ENCODE data around the gene PJVK.
"Not testable (repeated sequence)": the region's sequence is repeated elsewhere in the genome, so short reads cannot be mapped to it uniquely, and the experiment has no call there.

The PJVK gene, protein sequence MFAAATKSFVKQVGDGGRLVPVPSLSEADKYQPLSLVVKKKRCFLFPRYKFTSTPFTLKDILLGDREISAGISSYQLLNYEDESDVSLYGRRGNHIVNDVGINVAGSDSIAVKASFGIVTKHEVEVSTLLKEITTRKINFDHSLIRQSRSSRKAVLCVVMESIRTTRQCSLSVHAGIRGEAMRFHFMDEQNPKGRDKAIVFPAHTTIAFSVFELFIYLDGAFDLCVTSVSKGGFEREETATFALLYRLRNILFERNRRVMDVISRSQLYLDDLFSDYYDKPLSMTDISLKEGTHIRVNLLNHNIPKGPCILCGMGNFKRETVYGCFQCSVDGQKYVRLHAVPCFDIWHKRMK

DNA sequence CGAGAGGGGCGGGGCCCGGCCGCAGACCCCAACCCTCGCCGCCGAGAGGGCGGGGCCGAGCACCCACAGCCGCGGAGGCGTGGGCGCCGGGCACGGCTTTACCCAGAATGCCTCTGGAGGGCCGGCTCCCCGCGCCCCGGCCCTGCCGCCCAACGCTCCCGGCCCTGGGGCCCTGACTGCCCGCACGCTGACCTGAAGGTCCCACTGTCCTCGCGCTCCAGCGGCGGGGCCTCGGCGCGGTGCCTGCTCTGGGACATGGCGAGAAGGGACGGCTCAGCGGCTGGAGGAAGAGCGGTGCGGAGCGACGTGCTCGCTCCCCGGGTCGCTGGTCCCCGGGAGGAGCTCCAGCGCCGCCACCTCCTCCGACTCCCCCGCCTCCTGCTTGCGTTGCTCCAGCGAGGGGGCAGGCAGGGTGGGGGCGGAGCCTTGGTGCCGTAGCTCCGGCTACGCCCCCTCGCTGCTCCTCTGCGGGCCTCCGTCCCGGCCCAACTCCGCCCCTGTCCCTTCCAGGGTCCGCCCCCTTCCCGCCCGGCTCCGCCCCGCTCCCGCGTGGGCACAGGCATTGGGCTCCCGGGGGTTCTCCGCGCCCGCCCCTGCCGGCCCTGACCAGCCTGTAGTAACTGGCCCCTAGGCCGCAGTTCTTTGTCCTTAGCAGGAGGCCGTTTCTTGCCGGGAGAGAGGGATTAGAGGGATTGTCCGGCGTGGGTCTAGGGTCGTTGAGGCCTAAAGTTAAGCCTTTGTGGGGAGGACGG lies at the start of gene PJVK, which contains the start of gene PRKRA:
TSS of gene PJVK (plus strand) at position 605 of the 752 bp plus-strand sequence. CDS start 2,032 bp downstream, outside the sequence.
TSS of gene PRKRA (minus strand) at position 402 of the 752 bp plus-strand sequence. CDS start at position 257, 145 bp downstream.
- peak; percentile 99 for DNase-seq (ENCODE audit: low spot score)

DNA sequence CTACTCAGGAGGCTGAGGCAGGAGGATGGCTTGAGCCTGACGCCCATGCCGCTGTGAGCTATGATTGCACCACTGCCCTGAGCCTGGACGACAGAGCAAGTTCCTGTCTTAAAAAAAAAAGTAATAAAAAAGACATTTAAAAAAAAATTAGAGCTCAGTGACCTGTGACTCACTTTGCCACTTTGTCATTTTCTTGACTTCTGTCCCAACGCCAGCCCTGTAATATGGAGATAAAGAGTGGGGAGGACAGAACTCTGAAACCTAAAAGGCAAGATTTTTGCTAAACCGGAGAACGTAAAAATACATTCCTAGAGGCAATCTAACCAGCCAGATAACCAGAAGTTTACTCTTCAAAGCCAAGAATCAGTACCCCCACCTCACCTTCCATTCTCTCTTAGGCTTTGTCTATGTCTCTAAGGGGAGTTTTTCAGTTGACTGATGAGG lies 49.2 kb upstream of the PJVK start:
- DNase-seq (ENCODE audit: low spot score): no peak

DNA sequence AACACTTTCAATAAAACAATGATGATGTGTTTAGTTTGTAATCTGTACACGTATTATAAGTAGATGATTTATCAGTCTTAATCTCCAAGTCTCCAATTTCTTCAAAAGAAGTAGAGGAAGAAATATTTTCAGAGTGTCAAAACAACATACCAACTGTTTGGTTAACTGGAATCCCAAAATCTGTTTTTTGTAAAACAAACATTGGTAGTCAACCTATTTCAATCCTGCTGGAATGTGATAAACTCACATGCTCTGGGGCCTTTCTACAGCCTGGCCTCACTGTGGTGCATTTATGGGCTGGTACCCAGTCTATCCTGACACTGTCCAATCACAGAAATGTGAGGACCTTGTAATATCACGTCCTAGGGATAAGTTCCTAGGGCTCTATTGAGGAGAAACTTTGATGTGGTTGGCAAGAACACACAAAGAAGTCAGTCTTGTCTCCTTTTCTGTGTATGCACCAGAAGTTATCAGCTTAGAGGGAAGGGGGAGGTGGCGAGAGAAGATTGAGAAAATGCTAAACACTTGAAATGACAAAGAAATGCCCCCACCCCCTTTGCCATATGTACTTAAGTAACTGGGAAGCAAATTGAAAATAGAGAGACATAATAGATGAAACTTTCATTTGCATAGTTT lies 47.4 kb upstream of the PJVK start:
- DNase-seq (ENCODE audit: low spot score): no peak

DNA sequence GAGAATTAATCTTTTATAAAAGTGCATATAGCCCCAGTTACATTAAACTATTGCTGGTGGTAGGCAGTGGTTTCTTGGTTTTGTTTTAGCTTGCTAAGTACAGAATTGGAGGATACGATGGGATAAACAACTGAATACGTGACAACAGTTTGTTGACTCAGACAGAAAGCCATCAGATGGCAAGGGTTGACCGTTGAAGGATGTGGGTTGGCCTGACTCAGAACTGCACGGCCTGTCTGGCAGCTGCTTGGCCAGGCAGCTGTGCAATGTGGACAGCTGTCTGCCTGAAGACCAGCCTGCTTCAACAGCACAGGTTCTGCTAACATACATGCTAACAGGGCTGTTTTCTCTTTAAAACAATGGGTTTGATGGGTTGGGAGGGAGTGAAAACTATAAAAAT lies 46.8 kb upstream of the PJVK start:
- DNase-seq (ENCODE audit: low spot score): no peak

DNA sequence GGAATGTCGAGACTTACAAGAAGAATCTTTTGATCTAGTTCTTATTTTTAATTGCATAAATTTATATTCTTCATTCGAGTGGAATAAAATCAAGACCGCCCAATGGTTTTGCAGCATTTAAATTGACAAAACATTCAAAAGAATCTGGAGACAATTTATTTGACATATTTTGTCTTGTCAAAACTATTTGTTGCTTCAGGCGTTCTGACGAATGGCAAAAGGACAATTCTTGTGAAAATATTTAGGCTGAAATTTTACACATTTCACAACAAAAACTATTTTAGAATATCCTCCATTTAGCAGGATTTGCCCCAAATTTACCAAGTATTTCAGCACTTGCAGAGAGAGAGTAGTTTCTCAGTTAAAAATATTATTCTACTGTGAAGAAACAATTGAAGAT lies 41.9 kb upstream of the PJVK start:
- DNase-seq (ENCODE audit: low spot score): no peak

DNA sequence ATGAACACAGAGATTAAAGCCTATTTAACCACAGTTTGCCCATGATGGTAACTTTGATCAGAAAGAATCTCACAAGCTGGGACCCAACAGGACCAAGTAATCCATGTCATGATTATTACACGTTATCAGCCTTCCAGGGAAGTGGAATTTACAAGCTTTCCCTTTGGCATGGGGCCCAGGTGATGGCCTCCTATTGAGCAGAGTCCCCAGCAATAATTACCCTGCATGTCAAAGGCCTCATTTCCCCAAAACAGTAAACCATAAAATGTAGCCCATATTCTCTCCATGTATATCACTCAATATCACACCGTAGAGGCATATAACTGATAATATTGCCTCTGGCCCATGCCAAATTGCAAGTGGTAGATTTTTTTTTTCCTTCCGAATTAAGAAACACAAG lies 39.1 kb upstream of the PJVK start:
- DNase-seq (ENCODE audit: low spot score): no peak

DNA sequence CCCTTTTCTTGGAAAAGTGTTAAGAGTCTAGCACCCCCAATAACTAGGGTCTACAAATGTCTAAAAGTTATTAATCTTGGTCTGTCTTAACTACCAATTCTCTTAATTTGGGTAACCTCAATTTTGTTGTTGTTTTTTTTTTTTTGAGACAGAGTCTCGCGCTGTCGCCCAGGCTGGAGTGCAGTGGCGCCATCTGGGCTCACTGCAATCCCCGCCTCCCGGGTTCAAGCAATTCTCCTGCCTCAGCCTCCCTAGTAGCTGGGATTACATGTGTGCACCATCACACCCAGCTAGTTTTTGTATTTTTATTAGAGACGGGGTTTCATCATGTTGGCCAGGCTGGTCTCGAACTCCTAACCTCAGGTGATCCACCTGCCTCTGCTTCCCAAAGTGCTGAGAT lies 38.7 kb upstream of the PJVK start:
- DNase-seq (ENCODE audit: low spot score): not testable (repeated sequence)

DNA sequence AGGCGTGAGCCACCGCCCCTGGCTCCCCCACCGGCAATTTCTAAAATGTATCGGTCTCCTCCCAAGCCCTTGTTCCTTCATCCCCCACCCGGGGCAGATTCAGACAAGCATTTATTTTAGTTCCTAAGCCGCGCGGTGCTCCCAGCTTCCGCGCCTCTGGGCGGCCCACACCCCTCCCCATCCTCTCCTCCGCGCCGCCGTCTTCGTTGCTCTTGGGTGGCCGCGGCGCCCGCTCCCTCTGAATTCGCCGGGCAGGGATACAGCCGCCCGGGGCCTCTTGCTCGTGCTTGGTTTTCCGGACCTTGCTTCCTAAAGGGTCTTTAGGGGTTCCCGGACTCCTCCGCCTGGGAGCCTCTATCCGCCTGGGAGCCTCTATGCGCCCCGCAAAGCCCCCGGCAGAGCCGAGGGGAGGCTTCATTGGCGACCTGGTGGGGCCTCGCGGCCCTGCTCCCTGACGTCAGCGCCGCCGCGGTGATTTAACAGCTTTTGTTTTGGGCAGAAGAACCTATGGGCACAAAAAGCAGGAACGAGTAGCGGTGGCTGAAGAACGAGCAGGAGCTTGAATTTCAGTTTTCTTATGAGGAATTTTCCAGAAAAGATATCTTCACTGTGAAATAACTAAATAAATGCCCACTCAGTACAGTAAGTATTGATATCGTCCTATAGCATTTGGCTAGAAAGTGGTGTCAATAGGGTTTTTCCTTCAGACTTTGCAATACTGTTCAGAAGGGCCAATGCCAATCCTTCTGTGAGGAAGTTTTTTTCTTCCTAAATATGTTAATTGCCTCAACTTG lies 37.5 kb upstream of the PJVK start:
- peak; percentile 50 for DNase-seq (ENCODE audit: low spot score)

DNA sequence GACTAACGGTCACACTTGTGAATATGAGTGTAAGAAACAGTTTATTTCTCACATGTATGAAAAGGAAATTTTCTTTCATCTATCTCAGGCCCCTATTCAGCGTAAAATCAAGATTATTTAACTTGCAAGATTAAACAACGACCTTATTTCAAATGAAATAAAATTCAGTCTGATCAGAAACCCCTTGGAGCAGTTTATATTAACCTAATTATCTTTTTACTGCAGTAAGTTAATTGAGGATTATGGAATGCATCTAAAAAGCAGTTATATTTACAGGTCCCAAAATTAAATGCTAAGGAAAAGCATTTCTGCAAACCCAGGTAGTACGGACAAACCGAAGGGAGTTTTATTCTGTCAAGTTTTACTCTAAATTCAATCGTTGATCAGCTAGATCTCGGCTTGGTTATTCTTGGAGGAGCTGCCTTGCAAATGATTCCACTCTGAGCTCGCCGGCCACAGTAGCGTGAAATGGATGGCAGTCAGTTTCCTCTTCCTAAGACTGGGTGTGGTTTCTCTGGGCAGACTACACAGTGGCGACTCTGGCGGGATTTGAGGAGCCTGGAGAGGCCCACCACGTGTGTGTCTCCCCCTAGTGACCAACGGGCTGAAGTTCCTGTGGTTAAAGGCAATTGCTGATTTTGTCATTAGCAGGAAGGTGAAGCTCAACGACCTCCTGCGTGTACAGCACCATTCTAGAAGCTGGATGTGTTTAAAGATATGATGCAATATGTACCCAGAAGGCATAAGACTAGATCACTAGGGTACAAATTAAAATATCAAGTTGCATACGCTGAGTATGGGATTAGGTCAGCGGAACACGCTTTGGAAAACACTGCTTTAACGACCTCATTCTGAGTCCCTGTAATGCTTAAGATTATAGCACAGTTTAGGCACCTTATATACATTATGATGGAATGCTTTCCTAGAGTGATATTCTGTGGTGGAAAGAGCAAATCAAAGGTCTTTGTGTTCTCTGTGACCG lies 36.6 kb upstream of the PJVK start:
- DNase-seq (ENCODE audit: low spot score): peak; percentile 89

DNA sequence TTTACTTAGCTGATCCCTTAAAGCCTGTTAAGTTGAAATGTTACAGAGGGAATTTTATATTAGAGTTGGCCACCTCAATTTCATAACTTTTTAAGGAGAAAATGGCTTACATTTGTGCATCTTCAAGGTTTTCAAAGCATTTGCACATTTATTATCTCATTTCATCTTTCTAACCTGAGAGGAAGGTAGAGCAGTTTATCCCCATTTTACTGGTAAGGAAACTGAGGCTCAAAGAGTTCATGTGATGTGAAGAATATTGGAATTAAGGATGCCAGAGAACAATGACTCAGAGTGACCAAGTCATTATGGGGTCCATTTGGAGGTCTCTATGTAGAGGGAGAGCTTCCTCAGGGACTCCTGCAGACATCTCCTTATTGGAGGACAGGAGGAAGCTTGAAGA lies 35.2 kb upstream of the PJVK start:
- no peak for DNase-seq (ENCODE audit: low spot score)

DNA sequence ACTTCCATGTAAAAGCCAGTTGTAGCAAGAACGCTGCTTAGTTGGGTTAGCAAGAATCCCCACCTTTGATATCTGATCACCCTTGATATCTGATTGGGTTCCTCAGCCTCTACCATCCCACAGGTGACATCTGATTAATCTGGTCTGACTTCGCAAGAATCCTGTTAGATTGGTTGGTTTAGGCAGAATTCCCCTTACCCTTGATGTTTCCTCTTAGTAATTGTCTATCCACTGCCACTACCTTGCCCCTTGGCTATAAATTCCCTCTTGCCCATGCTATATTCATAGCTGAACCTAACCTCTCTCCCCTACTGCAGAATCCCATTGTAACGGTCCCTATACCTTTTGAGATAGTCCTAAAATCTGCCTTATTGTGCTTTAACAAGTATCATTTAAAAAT lies 33.3 kb upstream of the PJVK start:
- no peak for DNase-seq (ENCODE audit: low spot score)

DNA sequence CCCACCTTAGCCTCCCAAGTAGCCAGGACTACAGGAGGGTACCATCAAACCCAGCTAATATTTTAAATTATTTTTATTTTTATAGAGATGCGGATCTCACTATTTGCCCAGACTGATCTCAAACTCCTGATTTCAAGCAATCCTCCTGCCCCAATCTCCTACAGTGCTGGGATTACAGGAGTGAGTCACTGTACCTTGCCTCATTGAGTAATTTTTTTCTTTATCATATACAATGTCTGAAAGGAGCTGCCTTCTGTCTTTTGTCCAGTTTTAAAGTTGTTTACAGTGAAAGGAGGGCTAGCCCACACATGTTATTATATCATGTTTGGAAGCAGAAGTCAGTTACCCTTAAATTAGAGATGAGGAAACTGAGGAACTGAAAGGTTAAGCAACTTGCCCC lies 32.8 kb upstream of the PJVK start:
- DNase-seq (ENCODE audit: low spot score): no peak

DNA sequence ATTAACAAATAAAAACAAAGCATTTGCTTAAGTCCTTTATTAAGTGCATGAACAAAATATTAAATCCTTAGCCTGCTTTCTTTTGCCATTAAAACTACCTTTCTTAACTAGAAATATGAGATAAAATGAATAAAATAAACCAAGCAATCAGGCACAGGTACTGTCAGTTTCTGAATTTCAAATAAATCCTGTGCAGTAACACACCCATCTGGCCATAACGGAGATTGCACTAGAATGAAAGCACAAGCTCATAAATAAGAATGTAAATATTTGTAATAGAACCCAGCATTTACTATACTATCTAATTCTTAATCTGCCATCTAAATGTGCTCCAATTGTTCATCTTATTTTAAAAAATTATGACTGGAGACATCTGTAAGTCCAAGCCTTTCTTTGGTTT lies 32.1 kb upstream of the PJVK start:
- no peak for DNase-seq (ENCODE audit: low spot score)

DNA sequence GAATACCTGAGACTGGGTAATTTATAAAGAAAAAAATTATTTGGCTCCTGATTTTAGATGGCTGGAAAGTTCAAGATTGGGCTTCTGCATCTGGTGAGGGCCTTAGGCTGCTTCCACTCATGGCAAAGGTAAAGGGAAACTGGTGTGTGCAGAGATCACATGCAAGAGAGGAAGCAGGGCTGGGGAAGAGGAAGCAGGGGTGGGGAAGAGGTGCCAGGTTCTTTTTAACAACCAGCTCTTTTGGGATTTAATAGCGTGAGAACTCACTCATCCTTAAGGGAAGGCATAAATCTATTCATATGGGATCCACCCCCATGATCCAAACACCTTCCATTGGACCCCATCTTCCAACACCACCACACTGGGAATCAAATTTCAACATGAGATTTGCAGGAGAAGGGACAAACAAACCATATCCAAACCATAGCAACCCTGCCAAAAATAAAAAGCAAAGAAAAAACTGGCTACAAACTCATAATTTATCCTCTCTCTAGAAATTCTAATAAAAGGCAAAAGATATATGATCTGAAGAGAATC lies 30.6 kb upstream of the PJVK start:
- no peak for DNase-seq (ENCODE audit: low spot score)

DNA sequence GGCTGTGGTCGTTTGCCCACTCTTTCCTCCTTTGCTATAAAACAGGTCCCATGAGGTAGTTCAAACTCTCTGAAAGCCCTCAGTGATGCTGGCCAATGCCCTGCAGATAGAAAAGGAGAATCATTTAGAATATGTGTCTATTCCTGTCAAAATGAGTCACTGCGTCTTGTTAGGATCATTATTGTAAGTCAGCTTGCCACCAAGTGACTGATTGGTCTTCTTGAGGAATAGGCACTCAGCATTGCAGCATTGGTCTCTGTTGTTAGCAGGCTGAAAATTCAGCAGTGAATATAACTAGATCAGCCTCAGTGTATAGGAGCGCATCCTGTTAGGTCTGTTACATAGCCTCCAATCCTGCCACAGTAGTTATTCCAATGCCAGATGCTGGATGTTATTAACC lies 29.1 kb upstream of the PJVK start:
- no peak for DNase-seq (ENCODE audit: low spot score)

DNA sequence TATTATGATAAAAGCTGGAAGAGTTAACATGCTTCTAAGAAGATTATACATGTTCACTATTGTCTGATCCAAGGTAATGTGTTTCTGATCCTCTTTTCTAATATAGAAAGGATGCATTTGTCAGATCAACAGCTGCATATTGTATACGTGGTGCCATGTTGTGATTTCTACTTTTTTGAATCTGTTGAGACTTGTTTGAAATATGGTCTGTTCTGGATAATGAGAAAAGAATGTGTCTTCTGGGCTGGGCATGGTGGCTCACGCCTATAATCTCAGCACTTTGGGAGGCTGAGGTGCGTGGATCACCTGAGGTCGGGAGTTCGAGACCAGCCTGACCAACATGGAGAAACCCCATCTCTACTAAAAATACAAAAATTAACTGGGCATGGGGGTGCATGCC lies 27.4 kb upstream of the PJVK start:
- DNase-seq (ENCODE audit: low spot score): not testable (repeated sequence)

DNA sequence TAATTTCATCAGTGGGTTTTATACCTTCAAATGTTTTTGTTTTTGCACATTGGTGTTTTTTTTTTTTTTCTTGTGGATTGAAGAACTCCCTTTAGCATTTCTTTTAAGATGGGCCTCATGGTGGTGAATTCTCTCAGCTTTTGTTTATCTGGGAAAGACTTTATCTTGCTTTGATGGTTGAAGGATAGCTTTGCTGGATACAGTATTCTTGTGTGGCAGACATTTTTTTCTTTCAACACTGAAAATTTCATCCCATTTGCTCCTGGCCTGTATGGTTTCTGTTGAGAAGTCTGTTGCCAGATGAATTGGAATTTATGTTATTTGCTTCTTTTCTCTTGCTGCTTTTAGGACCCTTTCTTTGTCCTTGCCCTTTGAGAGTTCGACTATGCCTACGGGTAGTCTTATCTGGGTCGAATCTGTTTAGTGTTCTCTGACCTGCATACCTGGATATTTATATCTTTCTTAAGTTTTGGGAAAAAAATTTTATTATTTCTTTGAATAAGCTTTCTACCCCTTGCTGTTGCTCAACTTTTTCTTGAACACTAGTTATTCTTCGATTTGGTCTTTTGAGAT lies 25.8 kb upstream of the PJVK start:
- DNase-seq (ENCODE audit: low spot score): no peak

DNA sequence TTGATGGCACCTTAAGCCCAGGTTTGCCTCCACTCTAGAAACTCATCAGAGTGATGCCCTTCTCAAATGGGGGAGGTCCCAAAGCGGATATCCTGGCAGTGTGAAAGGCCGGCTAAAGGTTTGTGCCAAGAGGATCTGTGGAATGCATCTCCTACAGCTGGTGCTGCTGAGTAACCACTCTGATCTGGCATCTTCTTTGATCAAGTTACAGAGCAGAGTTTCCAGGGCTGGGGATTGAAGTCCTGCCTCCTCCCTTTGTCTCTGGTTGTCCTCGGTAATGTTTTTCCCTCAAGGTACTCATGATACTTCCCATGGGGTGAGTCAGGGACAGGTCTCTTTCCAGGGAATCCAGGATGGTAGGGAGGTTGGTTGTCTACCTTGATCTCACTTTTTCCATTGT lies 24.8 kb upstream of the PJVK start:
- DNase-seq (ENCODE audit: low spot score): no peak

DNA sequence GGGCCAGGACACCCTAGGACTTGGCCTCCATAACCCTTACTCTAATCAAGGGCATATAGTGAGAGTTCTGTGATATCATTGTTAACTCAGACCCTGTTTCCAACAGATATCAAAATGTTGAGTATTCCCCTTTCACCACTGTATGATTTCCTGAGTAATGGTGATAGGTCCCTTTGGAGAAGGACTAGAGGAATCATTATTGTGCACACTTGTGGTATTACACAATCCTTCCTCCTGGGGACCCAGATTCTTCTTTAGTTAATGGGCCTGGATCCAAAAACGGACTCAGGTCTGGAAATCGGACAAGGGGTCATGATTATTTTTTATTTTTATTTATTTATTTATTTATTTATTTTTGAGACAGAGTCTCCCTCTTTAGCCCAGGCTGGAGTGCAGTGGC lies 23.7 kb upstream of the PJVK start:
- DNase-seq (ENCODE audit: low spot score): no peak

DNA sequence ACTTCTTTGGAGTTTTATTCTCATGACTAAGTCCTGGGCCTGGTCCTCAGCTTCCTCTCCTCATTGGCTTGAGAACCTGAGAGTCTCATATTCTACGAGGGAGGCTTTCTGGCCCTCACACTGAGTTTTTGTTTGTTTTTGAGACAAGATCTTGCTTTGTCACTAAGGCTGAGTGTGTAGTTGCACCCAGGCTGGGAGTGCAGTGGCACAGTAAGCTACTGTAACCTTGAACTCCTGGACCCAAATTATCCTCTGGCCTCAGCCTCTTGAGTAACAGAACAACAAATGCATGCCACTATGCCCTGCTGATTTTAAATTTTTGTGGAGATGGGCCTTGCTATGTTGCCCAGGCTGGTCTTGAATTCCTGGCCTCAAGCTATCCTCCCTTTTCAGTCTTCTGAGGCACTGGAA lies 22.8 kb upstream of the PJVK start:
- no peak for DNase-seq (ENCODE audit: low spot score)

Data from globus pallidus (tissue), 1 donor.